GM19372 (cell line): ENCODE measurements around the gene PARD3B.

Experiments
- ATAC-seq: cut with Tn5 transposase; IDR thresholded peaks from one replicate; pipeline ENCODE4 v1.9.1; 2021; ENCODE audit warnings: mild to moderate bottlenecking, low read depth, moderate library complexity; ENCODE audit not compliant: unreplicated experiment

Gene PARD3B

DNA sequence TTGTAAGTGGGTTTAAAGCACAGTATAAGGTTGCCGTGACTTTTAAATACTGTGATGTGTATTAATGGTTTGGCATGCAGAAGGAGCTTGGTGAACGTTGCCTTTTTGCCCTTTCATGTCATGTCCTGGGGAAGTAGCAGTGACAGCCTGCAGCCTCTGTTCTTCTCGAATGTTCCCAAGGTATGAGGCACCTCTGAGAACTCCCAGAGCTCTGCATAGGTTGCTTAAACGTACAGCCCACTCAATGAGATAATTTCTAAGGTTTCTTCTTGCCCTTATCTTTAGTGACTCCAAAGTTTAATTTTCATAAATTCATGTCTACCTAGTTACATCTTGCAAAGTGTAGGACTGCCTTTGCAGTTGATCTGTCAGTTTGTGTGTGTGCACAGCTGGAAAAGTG is 36.7 kb downstream of the PARD3B start:
- no peak for ATAC-seq

DNA sequence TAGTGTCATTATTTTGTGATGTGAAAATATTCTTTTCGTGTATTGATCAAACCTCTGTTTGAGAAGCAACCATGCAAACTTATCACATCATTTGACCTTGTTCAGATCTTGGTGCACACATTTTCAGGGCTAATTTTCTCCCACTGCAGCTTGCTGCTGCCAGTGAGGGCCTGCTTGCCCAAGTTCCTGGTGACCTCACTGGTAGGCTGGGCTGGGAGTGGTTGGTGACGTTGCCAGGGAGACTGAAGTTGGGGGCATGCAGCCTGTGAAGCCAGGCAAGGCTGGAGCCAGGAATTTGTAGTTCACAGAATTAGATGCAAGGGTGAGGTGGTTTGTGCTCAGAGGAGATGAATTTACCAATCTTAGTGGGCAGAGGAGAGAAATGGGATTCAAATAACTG is 38.5 kb downstream of the PARD3B start:
- ATAC-seq, result no peak

DNA sequence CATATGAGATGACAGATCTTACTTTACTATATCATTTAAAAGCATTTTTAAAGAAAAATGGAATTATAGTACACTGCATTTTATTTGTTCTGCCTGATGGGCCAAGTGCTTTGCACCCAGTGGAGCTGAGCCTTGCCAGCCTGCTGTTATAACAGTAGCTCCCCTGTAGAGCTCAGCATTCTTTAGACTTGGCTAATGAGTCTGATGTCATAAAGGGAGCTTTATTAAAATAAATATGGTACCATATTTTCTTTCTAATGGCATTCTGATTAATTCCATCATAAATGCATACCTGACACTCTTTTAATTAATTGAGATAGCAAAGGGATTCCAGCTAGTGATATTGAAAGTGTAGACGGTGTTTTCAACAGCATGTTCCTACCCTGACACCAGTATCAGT is 40.7 kb downstream of the PARD3B start:
- ATAC-seq, result no peak

DNA sequence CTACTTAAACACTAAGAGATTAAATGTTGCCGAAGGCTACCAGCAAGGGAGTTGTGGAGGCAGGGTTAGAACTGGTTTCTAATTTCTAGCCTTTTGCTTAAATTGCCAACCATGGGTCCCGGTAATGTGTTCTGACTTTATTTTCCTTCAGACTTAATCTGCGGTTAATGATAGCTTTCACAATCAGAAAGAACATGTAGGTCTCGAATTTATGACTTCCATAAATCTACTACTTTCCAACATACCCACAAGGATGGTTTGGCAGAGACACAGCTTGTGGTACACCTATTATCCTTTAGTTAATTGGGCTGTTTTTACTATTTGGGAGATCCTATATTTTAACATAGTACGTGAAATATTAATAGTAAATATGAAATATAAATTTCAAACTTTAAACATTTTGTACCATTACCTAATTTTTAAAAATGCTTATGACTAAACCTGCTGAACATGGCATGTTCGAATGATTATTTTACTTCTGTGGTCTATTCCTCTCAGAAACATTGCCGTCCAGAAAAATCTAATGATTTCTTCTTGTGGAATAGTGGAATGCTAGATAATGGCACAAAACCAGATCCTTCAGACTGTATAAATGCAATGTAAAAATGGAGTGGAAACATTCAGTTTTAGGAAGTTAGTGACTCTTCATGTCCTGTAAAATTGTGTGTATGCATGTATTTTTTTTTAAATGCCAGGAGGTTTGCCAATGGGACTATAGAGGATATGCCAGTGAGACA is 41.3 kb downstream of the PARD3B start:
- ATAC-seq, result no peak

- no peak for ATAC-seq
These were observed 44.8 kb downstream of the PARD3B start for GRCh38 chr2:204590063-204590462.

GRCh38 chr2:204591225-204591624 is 46.0 kb downstream of the PARD3B start:
- ATAC-seq, result no peak

DNA sequence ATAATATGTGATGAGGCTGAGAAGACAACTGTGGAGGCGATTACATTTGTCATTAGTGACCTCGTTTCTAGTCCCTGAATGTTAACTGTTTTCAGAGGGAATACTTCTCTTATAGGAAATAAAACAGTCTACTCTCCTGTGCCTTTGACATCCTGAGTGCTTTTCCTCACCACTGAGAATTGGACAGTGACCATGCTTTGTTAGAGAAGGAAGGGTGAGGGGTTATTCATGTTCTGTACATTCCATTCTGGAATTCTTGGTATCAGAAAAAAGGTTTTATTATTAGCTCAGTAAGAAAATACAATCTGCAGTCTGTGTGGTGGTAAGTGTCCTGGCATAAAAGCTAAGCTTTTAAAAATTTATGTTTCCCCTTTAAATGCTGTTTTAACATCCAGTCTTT is 58.8 kb downstream of the PARD3B start:
- ATAC-seq, result no peak

DNA sequence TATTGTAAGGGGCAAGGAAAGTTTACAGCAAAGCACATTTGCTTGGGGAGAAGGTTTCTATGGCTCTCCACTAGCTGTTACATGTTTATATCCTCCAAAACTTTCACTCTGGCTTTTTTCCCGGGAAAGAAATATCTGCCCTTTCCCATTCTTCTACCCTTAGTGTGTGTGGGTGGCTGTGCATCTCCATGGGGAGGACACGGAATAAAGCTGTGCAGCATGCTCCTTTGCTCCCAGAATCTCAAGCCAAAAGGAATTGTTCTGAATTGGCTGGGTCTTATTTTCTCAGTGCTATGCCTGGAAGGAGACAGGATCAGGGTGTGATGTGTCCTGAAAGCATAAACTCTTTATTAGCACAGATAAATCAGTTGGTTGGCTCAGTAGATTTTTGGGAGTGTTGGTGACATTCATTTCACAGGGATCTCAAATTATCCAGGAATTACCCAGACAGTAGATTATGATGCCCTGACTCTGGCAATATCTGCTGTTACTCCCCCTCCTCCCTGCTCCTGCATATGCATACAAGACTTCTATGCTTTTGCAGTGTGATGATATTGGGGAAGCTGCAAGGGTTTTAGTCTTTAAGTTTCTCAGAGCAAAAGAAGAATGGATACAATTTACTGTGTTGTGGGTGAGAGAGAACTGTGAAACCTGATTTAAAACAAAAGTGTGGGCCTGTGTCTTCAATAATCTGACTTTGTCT is 63.1 kb downstream of the PARD3B start:
- ATAC-seq, result no peak

- ATAC-seq, result no peak
These were observed 65.8 kb downstream of the PARD3B start for GRCh38 chr2:204611017-204611631.

DNA sequence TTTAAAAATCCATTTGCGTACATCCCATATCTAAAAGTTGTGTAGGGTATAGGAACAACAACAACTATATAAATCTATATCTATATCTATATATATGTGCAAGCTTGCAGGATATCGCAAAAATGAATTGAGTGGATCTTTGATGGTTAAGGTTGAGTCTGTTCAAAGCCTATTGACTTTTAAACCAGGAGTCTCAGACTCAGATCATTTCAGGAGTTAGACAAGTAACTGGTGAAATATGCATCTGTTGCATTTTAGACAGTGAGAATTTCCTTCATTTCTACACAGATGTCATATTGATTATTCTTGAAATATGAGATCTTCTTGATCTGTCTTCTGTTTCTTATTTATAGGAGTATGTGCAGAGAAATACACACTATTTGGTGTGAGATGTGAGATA is 66.5 kb downstream of the PARD3B start:
- ATAC-seq, result no peak

DNA sequence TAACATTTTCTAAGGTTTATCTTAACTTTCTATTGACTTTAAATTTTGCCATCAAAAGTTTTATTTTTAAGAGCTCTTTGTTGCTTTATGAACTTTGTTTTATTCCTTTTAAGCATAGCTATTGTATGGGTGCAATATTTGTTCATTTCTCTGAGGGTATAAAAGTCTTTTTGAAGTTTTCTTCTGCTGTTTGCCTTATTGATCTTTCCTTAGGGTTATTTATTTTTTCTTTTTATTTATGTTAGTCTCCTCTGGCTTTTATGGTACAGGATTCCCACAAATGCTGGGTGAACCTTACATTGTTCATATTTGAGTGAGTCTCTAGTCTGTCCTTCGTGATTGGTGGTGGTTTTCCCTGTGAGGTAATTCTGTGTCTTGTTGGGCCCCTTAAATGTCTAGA is 68.4 kb downstream of the PARD3B start:
- no peak for ATAC-seq

DNA sequence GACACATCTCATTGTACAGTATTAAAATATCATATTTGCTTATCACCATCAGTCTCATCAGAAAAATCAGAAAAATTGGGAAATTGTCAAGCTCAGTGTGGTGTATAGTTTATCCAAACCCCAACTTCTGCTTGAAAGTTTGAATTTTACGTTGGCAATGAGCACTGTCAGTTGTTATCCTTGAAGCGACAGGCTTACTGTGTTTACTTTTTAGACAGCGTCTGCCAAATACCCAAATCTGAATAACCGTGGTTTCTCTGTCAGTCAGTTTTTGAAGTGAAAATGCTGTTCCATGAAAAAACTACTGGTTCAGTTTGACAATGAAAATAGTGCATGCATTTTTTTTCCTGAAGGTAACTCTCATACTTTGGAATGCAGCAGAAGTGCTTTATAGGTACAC is 70.2 kb downstream of the PARD3B start:
- no peak for ATAC-seq

DNA sequence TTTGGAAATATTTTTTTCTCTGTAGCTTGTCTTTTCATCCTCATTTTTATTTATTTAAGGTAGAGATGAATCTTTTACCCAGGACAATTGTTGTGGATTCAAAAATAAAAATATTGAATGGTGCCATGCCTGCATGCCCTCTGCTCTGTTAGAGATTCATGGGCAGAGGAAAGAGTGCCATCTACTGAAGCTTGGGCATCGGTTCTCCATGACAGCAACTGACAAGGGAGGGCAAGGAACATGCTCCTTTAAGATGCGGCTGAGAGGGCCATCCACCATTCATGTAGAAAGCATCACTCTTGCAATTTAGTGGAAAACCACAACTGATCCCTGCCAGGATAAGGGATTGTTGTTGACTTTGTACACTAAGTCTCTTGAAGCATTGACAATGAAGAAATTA is 79.9 kb downstream of the PARD3B start:
- no peak for ATAC-seq

GRCh38 chr2:204628926-204629712 is 83.8 kb downstream of the PARD3B start:
- no peak for ATAC-seq

DNA sequence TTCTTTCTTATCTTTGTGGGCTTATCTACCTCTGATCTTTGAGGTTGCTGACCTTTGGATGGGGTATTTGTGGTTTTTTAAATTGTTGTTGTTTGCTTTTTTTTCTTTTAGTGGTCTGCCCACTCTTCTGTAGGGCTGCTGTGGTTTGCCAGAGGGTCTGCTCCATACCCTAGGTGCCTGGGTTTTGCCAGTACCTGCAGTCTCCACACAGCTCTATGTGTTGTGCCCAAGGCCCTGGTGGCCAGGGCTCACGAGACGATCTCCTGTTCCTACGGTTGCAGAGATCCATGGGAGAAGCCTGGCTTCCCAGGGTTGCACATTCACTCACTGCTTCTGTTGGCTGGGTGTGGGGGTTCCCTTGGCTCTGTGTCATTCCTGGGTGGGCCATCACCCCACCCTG is 87.1 kb downstream of the PARD3B start:
- ATAC-seq, result no peak

DNA sequence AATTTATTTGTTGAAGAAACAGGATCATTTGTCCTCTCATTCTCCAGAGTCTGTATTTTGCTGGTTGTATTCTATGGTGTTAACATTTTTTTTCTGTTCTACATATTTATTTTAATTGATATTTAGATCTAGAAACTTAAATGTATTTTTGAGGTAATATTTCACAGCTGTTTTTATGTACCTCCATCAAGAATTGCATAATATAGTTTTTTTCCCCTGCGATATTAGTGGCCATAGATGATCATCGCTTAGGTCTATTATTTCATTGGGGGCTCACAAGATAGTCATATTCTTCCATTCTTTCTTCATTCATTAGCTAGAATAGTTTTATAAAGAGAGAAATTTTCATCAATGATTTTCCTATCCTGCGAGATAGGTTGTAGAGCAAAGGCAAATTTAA is 89.3 kb downstream of the PARD3B start:
- no peak for ATAC-seq

GRCh38 chr2:204635478-204635877 is 90.2 kb downstream of the PARD3B start:
- ATAC-seq, result no peak

- ATAC-seq, result no peak
These were observed 93.4 kb downstream of the PARD3B start for GRCh38 chr2:204638471-204639194.

GRCh38 chr2:204643326-204643725 is 98.1 kb downstream of the PARD3B start:
- no peak for ATAC-seq

DNA sequence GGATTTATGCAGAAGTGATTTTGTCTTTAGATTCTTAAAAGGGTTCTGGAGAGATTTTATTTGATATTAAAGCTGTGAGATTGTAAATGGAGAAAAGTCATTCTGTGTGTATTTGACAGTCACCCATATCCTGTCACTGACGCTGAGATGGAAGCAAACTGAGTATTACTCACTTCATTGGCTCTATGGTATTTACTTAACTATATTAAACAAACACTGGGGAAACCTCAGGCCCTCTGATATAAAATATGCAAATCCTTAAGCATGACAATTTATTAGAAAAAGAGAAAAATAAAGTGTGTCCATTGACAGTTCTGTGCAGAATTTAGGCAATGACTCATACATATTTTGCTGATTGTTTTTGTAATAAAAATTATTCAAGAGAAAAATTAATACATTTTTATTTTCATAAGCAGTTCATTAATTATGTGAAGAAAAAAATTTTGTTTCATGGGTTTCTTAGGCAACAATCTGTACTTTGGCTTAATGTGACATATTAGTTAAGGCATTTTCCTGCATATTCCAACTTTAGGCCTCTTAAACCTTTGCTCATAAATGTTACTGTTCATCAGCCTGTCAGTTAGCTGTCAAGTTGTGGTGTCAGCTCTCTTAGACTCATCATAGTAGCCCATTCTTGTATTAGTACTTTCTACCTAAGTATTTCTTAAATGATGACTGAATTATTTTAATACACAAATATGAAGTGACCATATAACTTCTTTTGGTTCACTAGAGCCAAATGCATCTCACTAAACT is 99.9 kb downstream of the PARD3B start:
- ATAC-seq, result no peak
